HepG2 (cell line): ENCODE results near the gene DHX30. TPM values are rescaled to one million over a fixed set of nuclear protein-coding genes. Genes with fewer than 3 reads are reported as not detected.

Source experiments
- ATAC-seq: fragments of 200-7000 bp; cut with Tn5 transposase; 3 replicates; pipeline ENCODE4 v1.9.1; 2020; ENCODE audit warnings: mild to moderate bottlenecking, moderate library complexity
- BruUV-seq: library from RNA; stranded (reverse); fragments of 400-500 nt; replicated peaks from 2 replicates; lab custom pipeline; 2021; lab: Mats Ljungman, UMichigan
- CTCF ChIA-PET: fragments of 300-600 bp; formaldehyde crosslinking; extraction: SDS; loops from one replicate; lab custom pipeline; 2021; ENCODE audit warnings: low total read pairs, inconsistent platforms, low intra/inter-chr PET ratio; lab: Yijun Ruan, JAX
- POLR2A ChIA-PET: fragments of 350-600 bp; sonication (Branson Sonifier 250); formaldehyde crosslinking; loops from one replicate; lab custom pipeline; 2020; ENCODE audit warnings: antibody characterized with exemption, inconsistent platforms; lab: Yijun Ruan, JAX
- DNase-seq: peaks from one replicate; pipeline ENCODE4 v3.0.0-alpha.2; 2015; ENCODE audit warnings: low spot score
- FAIRE-seq: peaks from 3 replicates; lab custom pipeline; 2011; peaks lifted over from hg19 to GRCh38; lab: Jason Lieb, UNC
- H2AFZ ChIP-seq: one replicate; pipeline ENCODE4 v1.6.1; 2011; ENCODE audit warnings: low read length, inconsistent platforms
- H3K27ac ChIP-seq: fragments of 300-600 bp; 3 replicates; pipeline ENCODE4 v1.8.0; 2011; ENCODE audit warnings: mixed run types, mild to moderate bottlenecking, mixed read lengths, low read length, inconsistent platforms; ENCODE audit not compliant: insufficient read depth; ENCODE audit errors: extremely low read length
- H3K27me3 ChIP-seq, 2 experiments: fragments of 200-600 bp in 1 of 2; 2 replicates in 1 of 2; 3 replicates in 1 of 2; pipeline versions ENCODE4 v1.6.0 to v1.8.0; 2011; ENCODE audit warnings: low read length in 2 of 2, mild to moderate bottlenecking in 2 of 2, moderate library complexity in 2 of 2, inconsistent platforms in 1 of 2; ENCODE audit not compliant: insufficient read depth in 2 of 2, control insufficient read depth in 1 of 2
- H3K36me3 ChIP-seq, 2 experiments: fragments of 200-600 bp in 1 of 2; replicated peaks in 1 of 2; 2 replicates in 1 of 2; 3 replicates in 1 of 2; pipeline versions ENCODE4 v1.5.1 to v1.8.0; 2011; ENCODE audit warnings: low read length in 2 of 2, inconsistent platforms in 1 of 2; ENCODE audit not compliant: insufficient read depth in 2 of 2, control insufficient read depth in 1 of 2
- H3K4me1 ChIP-seq: 2 replicates; pipeline ENCODE4 v1.5.1; 2012; ENCODE audit warnings: low read length, inconsistent platforms; ENCODE audit not compliant: insufficient read depth
- H3K4me2 ChIP-seq: 2 replicates; pipeline ENCODE4 v1.6.0; 2011; ENCODE audit warnings: low read depth, low read length, inconsistent platforms
- H3K4me3 ChIP-seq, 3 experiments: fragments of 200-600 bp in 1 of 3; sonication (generic), shearing (Covaris generic) in 1 of 3; replicated peaks in 1 of 3; 2 replicates each; pipeline ENCODE4 v1.5.1; 2011 to 2016; ENCODE audit warnings: low read length in 3 of 3, inconsistent platforms in 2 of 3, low read depth in 2 of 3, mild to moderate bottlenecking in 2 of 3, control low read depth in 1 of 3, mixed read lengths in 1 of 3; ENCODE audit not compliant: insufficient read depth in 1 of 3
- H3K79me2 ChIP-seq: one replicate; pipeline ENCODE4 v1.6.1; 2011; ENCODE audit warnings: low read length, inconsistent platforms; ENCODE audit not compliant: insufficient read depth
- H3K9ac ChIP-seq: 2 replicates; pipeline ENCODE4 v1.6.0; 2011; ENCODE audit warnings: mild to moderate bottlenecking, low read depth, low read length, inconsistent platforms; ENCODE audit not compliant: insufficient read depth
- H3K9me3 ChIP-seq: 2 replicates; pipeline ENCODE4 v1.5.1; 2012; ENCODE audit warnings: mild to moderate bottlenecking, low read length
- H4K20me1 ChIP-seq: 2 replicates; pipeline ENCODE4 v1.6.0; 2011; ENCODE audit warnings: inconsistent platforms, mild to moderate bottlenecking, low read length, moderate library complexity; ENCODE audit not compliant: insufficient read depth
- EED ChIP-seq: sonication (generic); formaldehyde crosslinking; IDR thresholded peaks from 2 replicates; pipeline ENCODE4 v1.5.0; 2020; ENCODE audit warnings: mild to moderate bottlenecking, missing genetic modification reagents
- KDM1A ChIP-seq: IDR thresholded peaks from 2 replicates; pipeline ENCODE4 v1.6.1; 2016; ENCODE audit warnings: missing compliant biosample characterization
- PPARG ChIP-seq: conservative IDR thresholded peaks from 2 replicates; pipeline ENCODE4 v1.6.1; 2016; ENCODE audit warnings: missing biosample characterization, missing genetic modification reagents
- PRMT3 ChIP-seq: sonication (generic); formaldehyde crosslinking; IDR thresholded peaks from 2 replicates; pipeline ENCODE4 v1.8.1; 2022; ENCODE audit warnings: low read depth, mild to moderate bottlenecking, moderate library complexity, missing genetic modification reagents, borderline replicate concordance
- STAG1 ChIP-seq: sonication (generic); formaldehyde crosslinking; IDR thresholded peaks from 2 replicates; pipeline ENCODE4 v1.4.0; 2020; ENCODE audit warnings: missing genetic modification reagents
- ZFP82 ChIP-seq: sonication (generic); formaldehyde crosslinking; IDR thresholded peaks from 2 replicates; pipeline ENCODE4 v1.5.1; 2020; ENCODE audit warnings: mild to moderate bottlenecking, missing genetic modification reagents, borderline replicate concordance
- ZNF563 ChIP-seq: sonication (generic); formaldehyde crosslinking; IDR thresholded peaks from 2 replicates; pipeline ENCODE4 v1.8.0; 2022; ENCODE audit warnings: mild to moderate bottlenecking, moderate library complexity, missing genetic modification reagents
- ZNF7 ChIP-seq: IDR thresholded peaks from 2 replicates; pipeline ENCODE4 v1.6.1; 2016; ENCODE audit warnings: missing biosample characterization, missing genetic modification reagents
- WGBS: methylation state at CpG from one replicate; pipeline ENCODE4 v1.1.6; 2017; ENCODE audit warnings: low lambda C conversion rate; 5-methylcytosine and 5-hydroxymethylcytosine counted together
- in situ Hi-C: cut with HindIII; loops from 2 replicates; pipeline ENCODE4 v1.10.0; 2017; ENCODE audit warnings: low pct_unique_long_range_greater_than_20kb; ENCODE audit not compliant: extremely low pct_ligation_motif_present
- intact Hi-C: fragments of 100-400 bp; cut with micrococcal nuclease; formaldehyde crosslinking; loops from one replicate; pipeline ENCODE4 v1.10.0; 2022; ENCODE audit not compliant: unreplicated experiment
- polyA plus RNA-seq, 8 experiments: library from polyadenylated mRNA; depleted of rRNA in 3 of 8; stranded (reverse) in 7 of 8; unstranded in 1 of 8; fragments of >200 nt; fragmentation: Illumina TruSeq in 4 of 8; extraction: Trizol in 4 of 8; gene quantifications; 2 replicates each; pipeline versions ENCODE4 v1.2.1 to v1.2.3, GENCODE V29; 2011 to 2016; ENCODE audit warnings: low read depth in 4 of 8, missing spikeins in 1 of 8, mixed read lengths in 1 of 8; ENCODE audit not compliant: insufficient read depth in 1 of 8
- total RNA-seq, 5 experiments: library from RNA; depleted of rRNA; stranded (reverse); fragments of >200 nt; fragmentation: Illumina TruSeq; extraction: Trizol; gene quantifications; 2 replicates each; pipeline ENCODE4 v1.2.3, GENCODE V29; 2016; ENCODE audit warnings: low read depth in 1 of 5
- TF ChIP-seq, protein P1 (sequence below): sonication (generic); formaldehyde crosslinking; IDR thresholded peaks from one replicate; pipeline ENCODE4 v1.5.1; 2020; ENCODE audit warnings: mild to moderate bottlenecking, missing genetic modification reagents; ENCODE audit errors: not compliant biosample characterization
- TF ChIP-seq, protein P2 (sequence below): sonication (generic); formaldehyde crosslinking; conservative IDR thresholded peaks from 2 replicates; pipeline ENCODE4 v1.5.0; 2020; ENCODE audit warnings: missing genetic modification reagents

Gene DHX30
- total and polyA plus RNA-seq, 2 of the 13 experiments (the other 11 are each of a cell fraction or from before 2014, with no cell fraction given), result 30.6 to 59.4 TPM

GRCh38 chr3:47781685-47782445, 21.1 kb upstream of the DHX30 start, which contains the start of gene SMARCC1:
TSS of gene SMARCC1 (minus strand) at chr3:47781893. CDS start at chr3:47781797, 96 bp downstream.
- Histone ChIP-seq H3K9me3 (no peaks in the 10 kb centered on the region), H4K20me1 (peaks cover 21% of the 10 kb centered on the region), H3K27me3 (no peaks in the 10 kb centered on the region; a peak in 1 of 5 replicates), H3K4me1 (peaks cover 45% of the 10 kb centered on the region), H3K4me3 (peak within 1 kb of the TSS; percentile 80 to 94 (median 88)), H3K79me2 (peaks cover 46% of the 10 kb centered on the region), H3K4me2 (peak within 1 kb of the TSS; percentile 86), H3K36me3 (no peaks in the 10 kb centered on the region), H2AFZ (no peak within 1 kb of the TSS), H3K9ac (peak within 1 kb of the TSS; percentile 99), H3K27ac (peak within 1 kb of the TSS; percentile 91)
- 0% methylated on average over 6 of the region's 79 CpGs for WGBS
- FAIRE-seq, result peak; percentile 18
- DNase-seq, result peak; percentile 93
- ATAC-seq, result peak; percentile 92
- ChIA-PET POLR2A (interaction anchor here (1.9 kb wide), 1 partner anchor 401 kb away, joined by 8 read pairs; the partner anchor contains the start of gene PTPN23), CTCF (no interaction called here)
- TSS peak; percentile 93 for BruUV-seq
- intact Hi-C loops (no loop called here), in situ Hi-C loops (loop anchor here (10.0 kb wide), 1 partner anchor 357 kb away; no protein-coding TSS in a partner anchor)
- peak; percentile 84; the same call in 1 of the 2 replicates for TF ChIP-seq ZFP82 (CRISPR knock-in tag)
- TF ChIP-seq STAG1, result no peak
- TF ChIP-seq PRMT3 (CRISPR knock-in tag), result no peak
- TF ChIP-seq KDM1A (CRISPR knock-in tag), result no peak
- TF ChIP-seq, protein P1, sequence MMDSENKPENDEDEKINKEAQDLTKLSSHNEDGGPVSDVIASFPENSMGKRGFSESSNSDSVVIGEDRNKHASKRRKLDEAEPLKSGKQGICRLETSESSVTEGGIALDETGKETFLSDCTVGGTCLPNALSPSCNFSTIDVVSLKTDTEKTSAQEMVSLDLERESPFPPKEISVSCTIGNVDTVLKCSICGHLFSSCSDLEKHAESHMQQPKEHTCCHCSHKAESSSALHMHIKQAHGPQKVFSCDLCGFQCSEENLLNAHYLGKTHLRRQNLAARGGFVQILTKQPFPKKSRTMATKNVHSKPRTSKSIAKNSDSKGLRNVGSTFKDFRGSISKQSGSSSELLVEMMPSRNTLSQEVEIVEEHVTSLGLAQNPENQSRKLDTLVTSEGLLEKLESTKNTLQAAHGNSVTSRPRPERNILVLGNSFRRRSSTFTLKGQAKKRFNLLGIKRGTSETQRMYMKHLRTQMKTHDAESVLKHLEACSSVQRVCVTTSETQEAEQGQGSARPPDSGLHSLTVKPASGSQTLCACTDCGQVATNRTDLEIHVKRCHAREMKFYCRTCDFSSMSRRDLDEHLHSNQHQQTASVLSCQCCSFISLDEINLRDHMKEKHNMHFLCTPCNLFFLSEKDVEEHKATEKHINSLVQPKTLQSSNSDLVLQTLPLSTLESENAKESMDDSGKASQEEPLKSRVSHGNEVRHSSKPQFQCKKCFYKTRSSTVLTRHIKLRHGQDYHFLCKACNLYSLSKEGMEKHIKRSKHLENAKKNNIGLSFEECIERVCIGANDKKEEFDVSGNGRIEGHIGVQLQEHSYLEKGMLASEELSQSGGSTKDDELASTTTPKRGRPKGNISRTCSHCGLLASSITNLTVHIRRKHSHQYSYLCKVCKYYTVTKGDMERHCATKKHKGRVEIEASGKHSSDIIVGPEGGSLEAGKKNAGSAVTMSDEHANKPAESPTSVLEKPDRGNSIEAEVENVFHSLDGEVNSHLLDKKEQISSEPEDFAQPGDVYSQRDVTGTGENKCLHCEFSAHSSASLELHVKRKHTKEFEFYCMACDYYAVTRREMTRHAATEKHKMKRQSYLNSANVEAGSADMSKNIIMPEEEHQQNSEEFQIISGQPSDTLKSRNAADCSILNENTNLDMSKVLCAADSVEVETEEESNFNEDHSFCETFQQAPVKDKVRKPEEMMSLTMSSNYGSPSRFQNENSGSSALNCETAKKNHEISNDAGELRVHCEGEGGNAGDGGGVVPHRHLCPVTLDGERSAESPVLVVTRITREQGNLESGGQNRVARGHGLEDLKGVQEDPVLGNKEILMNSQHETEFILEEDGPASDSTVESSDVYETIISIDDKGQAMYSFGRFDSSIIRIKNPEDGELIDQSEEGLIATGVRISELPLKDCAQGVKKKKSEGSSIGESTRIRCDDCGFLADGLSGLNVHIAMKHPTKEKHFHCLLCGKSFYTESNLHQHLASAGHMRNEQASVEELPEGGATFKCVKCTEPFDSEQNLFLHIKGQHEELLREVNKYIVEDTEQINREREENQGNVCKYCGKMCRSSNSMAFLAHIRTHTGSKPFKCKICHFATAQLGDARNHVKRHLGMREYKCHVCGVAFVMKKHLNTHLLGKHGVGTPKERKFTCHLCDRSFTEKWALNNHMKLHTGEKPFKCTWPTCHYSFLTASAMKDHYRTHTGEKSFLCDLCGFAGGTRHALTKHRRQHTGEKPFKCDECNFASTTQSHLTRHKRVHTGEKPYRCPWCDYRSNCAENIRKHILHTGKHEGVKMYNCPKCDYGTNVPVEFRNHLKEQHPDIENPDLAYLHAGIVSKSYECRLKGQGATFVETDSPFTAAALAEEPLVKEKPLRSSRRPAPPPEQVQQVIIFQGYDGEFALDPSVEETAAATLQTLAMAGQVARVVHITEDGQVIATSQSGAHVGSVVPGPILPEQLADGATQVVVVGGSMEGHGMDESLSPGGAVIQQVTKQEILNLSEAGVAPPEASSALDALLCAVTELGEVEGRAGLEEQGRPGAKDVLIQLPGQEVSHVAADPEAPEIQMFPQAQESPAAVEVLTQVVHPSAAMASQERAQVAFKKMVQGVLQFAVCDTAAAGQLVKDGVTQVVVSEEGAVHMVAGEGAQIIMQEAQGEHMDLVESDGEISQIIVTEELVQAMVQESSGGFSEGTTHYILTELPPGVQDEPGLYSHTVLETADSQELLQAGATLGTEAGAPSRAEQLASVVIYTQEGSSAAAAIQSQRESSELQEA (CRISPR knock-in tag), result peak; percentile 90
- TF ChIP-seq EED, result peak; percentile 84; the same call in 1 of the 2 replicates
- TF ChIP-seq, protein P2, sequence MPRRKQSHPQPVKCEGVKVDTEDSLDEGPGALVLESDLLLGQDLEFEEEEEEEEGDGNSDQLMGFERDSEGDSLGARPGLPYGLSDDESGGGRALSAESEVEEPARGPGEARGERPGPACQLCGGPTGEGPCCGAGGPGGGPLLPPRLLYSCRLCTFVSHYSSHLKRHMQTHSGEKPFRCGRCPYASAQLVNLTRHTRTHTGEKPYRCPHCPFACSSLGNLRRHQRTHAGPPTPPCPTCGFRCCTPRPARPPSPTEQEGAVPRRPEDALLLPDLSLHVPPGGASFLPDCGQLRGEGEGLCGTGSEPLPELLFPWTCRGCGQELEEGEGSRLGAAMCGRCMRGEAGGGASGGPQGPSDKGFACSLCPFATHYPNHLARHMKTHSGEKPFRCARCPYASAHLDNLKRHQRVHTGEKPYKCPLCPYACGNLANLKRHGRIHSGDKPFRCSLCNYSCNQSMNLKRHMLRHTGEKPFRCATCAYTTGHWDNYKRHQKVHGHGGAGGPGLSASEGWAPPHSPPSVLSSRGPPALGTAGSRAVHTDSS (CRISPR knock-in tag), result no peak
- no peak; the same call in 1 of the 2 replicates for TF ChIP-seq PPARG
- TF ChIP-seq ZNF563 (CRISPR knock-in tag), result 0 out of 2 replicates have a peak, but pooled peaks have one; percentile 11
- no peak for TF ChIP-seq ZNF7 (CRISPR knock-in tag)
